Activated CD8-positive, alpha-beta memory T cell treated with anti-CD3 and anti-CD28 coated beads, Interleukin-2, amount 50 U/mL, for 4 hours (primary cell): ENCODE results near the gene STX4.

ENCODE experiments used
- DNase-seq: peaks from one replicate; pipeline ENCODE4 v3.0.0-alpha.2; 2020

Gene STX4

GRCh38 chr16:31085411-31085810, 52.1 kb downstream of the STX4 start:
- no peak for DNase-seq

GRCh38 chr16:31085873-31086628, 52.7 kb downstream of the STX4 start:
- DNase-seq, result no peak

- no peak for DNase-seq
Measured at GRCh38 chr16:31086629-31086906, 53.2 kb downstream of the STX4 start.

- DNase-seq, result no peak
Measured at GRCh38 chr16:31087481-31087880, 54.1 kb downstream of the STX4 start.

GRCh38 chr16:31087971-31088370, 54.6 kb downstream of the STX4 start:
- no peak for DNase-seq

- no peak for DNase-seq
Measured at GRCh38 chr16:31088459-31089183, 55.3 kb downstream of the STX4 start, which contains the start of gene PRSS53. TSS of gene PRSS53 (minus strand) at chr16:31088943. CDS start at chr16:31088809, 134 bp downstream.

GRCh38 chr16:31089199-31089598, 55.8 kb downstream of the STX4 start:
- DNase-seq, result no peak
